GM18858 (cell line): ENCODE data around the gene WNT5A.

Experiments
- ATAC-seq: cut with Tn5 transposase; IDR thresholded peaks from one replicate; pipeline ENCODE4 v1.9.1; 2021; ENCODE audit not compliant: unreplicated experiment

WNT5A gene

DNA sequence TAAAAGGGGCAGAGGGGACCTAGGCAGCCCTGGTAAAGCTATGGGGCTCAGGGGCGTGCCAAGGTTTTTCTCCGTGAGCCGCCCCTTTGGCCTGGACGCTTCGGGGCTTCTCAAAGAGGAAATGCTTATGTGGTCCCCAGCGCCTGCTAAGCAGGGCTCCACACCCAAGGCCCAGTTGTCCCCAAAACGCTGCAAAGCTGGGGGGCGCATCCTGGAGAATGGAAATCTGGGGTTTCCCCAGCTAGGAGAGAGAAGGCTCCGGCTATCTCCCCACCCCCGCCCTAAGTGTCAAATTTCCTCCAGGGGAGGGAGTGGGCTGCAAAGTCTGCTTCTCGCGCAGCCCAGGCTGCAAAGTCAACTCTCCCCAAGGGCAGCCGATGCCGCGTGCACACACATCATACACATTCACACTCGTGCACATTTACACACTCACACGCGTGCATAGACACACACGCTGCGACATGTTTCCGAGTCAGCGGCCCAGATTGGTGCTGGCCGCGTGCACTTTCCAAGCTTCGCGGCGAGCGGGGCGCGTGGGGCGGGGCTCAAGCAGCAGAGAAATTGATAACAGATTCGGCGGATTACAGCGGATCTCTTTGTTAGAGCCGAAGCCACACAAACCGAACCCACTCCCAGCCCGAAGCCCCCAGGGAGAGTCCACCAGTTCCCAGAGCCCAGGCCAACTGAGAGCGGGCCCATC lies 4.5 kb downstream of the WNT5A start:
- no peak for ATAC-seq

DNA sequence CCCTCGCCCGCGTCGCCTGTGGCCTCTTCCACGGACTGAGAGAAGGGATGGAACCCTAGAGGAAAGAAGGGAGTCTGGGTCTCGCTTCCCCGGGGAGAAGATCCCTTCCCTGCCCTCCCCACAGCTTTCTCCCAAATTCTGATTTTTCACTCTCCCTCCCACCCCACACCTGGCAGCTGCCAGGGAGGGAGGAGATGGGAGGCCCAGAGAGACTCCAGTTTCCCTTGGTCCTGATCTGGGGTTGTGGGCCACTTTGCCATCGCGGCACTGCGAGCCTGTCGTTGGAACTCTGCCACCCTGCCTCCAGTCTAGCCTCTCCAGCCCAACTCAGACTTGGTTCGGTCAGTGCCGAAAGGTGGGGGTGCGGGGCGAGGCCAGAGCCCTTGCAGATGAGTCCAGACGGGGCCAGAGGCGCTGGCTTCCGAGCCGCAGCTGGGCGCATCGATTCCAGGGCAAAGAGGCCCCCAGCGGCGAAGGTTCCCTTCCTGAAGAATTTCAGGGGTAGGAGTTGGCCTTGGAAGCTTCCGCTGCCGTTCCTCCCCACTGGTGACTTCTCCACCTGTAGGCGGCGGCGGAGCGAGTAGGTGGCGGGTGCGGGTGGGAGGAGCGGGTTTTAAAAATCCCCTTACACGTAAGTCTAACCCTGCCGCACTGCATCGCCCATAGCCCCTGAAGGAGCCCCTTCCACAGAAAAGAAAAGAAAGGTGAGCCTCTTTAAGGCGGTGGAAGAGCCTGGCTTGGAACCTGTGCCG lies 5.2 kb downstream of the WNT5A start:
- ATAC-seq, result no peak

DNA sequence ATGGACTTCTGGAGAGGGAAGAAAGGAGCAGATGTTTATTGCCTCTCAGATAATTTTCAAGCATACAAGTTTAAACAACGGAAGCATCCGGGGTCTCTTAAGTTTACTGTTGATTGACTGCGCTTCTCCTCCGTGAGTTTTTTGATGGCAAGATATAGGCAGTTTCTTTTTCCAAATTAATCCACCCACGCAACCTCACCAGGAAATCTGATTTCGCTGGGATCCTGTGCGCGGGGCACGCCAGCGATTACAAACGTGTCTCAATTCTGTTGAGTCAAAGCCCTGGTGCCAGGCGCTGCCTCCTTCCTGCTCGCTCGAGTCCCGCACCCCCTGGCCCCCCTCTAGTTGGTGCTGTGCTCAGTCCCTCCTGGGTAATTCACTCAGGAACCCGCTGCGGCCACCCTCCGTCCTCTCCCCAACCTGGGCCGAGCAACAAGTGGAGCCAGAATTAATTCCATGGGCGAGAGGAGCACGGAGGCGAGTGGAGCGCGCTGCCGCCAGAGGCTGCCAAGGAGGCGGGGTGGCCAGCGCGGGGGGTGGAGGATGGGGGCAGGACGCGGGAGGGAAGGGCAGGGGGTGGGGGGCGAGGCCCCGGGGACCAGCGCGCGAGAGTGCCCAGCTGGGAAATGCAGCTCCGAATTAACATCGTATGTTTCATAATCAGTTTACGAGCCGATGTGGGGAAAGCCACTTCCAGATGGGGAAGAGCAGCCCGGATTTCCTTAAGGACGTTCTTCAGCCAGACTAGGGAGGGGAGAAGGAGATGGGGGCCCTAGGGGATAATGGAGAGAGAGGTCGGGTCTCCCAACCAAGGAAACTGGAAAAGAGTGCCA lies 6.0 kb downstream of the WNT5A start:
- ATAC-seq, result no peak

DNA sequence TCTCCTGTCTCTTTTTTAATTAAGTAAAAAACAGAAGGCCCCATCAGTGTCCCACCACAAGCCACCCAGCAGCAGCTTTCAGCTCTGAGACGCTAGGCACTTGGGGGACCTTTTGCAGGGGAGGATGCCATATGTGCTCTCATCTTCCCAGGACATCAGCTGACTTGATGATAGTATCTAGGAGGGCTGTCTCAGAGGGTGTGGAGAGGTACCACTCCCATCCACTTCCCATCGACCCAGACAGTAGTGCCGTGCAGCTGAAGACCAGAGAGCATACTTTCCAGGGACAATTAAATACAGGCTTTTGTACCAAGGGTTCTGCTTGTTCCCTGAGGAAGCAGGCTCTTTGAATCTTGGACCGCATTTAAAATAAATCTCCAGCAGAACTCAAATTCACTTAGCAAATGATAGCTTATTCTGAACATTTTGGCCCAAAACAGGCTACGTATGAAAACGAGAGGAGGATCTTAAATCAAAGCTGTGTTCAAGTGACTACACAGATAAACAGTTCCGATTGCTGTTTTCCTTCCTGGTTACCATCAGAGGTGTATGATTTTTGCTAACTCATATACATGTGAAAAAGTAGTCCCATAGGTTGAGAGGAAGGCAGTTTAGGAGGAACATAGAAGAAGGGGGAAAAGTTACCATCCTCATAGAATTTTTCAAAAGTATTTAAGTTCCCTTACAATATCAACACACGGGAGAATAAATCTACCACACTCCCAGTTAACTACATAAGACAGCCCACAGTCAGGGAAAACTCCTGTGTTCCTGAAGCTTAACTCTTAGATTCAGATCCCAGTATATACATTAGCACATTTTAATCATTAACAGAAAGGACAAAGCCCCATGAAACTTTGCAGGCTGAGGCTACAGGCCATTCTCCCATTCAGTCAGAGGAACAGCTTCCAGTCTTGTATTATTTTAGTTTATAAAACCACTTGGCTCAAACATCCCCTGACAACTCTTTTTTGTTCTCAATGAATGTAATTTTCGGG lies 9.5 kb downstream of the WNT5A start:
- no peak for ATAC-seq

DNA sequence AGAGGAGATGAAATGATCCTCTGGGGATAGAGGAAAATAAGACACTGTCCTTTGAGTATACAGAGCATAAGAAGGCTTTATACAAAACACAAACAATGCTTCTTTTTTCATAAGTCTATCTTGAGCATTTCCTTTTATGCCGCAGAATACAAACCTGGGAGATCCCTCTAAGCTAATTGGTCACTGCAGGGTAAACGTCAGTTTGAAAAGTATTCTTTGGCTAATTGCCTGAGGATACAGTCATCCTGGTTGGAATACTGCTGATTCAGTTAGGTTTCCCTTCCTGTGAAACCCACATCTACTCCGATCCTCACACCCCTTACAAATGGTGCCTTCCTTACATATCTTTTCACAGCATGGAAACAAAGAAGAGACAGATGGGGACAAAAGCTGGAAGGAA lies 10.6 kb downstream of the WNT5A start:
- ATAC-seq, result no peak

DNA sequence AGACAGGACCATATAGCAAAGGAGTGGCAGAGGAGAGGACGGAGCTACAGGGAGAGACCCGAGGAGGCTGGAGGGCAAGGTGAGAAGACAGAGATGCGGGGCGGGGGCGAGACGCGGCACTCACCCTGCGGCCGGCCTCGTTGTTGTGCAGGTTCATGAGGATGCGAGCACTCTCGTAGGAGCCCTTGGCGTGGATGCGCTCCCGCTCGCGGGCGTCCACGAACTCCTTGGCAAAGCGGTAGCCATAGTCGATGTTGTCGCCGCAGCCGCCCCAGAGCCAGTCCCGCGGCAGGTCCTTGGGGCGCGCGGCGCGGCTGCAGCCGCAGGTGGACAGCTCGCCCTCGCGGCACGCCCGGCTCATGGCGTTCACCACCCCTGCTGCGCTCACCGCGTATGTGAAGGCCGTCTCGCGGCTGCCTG lies 12.9 kb downstream of the WNT5A start:
- ATAC-seq, result no peak

DNA sequence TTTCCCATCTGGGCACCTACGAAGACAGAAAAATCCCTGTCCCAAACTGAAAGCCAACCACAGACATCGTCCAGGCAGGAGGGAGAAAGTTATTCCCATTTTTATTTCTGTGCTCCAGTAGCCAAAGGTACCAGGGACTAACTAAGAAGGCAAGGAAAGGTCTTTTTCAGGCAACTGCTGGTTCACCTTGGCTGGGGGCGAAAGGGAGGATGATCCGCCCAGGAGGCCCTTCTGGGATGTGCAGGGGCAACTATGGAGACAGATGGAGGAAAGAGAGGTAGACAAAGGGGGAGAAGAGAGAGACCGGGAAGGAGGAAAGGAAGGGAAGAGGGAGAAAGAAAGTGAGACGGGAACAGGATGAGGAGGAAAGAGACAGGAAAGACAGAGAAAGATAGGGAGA lies 13.3 kb downstream of the WNT5A start:
- ATAC-seq, result no peak

DNA sequence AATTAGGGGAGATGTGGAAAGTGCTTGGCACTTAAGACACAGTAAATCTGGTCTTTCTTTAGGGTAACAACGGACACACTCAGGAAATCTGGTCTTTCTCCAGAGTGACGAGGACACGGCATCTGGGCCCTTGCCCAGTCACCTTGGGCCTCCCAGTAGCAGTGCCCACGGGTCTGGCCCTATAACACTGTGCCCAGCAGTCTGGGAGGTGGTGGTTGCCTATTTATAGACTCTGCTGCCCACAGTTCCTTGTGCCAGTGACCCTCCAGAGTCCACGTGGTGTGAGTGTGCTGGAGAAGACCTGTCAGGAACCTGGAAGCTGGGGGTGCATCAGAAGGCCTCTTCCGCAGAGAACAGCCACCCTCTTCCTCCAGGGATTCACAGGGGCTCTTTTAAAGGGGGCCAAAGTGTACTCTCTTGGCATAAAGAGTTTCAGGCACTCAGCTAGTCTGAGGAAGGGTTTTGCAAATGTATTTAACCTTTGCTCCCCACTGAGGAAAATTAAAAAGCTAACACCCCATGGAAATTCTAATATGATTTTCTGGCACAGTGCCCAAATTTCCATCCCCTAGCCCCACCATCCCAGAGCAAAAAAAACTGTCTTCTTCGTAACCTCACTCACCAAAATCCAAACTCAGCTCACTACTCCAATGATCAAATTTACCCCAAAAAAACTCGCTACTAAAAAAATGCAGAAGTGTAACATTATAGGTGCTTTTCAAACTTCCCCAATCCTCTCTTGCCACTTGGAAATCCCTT lies 15.4 kb downstream of the WNT5A start:
- no peak for ATAC-seq

DNA sequence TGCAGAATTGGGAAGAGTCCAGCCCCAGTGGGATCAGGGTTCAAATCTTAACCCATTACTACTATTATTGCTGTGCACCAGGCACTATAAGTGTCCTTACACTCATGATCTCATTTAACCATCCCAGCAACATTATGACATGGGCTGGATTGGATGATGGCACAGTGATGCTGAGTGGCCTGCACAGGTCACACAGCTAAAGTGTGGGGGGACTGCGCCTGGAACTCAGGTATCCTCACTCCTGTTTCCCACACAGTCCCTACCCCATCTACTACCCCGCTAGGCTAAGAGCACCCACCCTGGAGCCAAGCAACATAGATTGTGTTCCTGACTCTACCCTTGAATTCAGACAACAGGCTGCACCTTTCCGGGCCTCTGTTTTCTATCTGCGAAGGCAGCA lies 16.0 kb downstream of the WNT5A start:
- ATAC-seq, result no peak

DNA sequence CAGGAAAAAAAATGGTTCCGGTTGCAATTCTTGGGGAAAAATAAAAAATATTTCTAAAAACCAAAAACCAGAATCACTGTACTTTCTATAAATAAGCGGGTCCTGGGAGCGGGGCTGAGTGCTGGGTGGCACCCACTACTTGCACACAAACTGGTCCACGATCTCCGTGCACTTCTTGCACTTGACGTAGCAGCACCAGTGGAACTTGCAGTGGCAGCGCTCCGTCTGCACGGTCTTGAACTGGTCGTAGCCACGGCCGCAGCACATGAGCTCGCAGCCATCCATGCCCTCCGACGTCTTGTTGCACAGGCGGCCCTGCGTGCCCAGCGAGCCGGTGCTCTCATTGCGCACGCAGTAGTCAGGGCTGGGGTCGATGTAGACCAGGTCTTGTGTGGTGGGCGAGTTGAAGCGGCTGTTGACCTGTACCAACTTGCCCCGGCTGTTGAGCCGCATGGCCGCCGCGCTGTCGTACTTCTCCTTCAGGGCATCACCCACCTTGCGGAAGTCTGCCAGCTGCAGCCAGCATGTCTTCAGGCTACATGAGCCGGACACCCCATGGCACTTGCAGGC lies 17.1 kb downstream of the WNT5A start:
- ATAC-seq, result no peak

DNA sequence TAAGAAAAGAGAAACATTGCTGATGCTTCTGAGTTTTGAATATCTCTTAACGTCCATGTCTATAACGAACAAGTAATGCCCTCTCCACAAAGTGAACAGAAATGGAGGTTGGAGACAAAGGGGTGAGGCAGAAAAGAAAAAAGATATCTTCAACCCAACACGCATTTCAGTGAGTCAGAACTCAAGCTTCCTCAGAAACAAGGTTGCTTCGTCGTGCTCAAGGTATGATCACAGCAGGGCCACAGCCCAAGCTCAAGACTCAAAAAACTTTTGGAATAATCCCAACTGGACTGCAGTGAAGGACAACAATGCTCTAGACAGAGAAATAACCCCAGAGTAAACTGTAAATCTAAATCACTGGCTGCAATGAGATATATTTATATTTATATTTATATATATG lies 18.9 kb downstream of the WNT5A start:
- no peak for ATAC-seq

DNA sequence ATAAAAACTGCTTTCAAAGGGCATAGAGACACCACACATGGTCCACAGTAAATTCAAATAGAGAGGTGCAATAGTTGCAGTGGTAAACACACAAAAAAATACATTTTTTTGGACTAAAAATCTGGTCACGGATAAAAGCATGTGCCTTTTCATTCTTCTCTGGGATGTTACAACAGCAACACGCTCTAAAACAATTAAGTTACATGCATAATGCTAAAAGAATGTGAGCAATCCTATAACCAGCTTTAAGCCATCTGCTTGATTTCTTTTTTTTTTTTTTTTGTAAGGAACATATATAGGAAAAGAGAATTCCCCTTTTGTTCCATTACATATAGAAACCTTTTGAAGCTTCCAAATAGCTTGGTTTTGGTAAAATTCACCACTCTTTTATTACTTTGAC lies 20.0 kb downstream of the WNT5A start:
- ATAC-seq, result no peak

DNA sequence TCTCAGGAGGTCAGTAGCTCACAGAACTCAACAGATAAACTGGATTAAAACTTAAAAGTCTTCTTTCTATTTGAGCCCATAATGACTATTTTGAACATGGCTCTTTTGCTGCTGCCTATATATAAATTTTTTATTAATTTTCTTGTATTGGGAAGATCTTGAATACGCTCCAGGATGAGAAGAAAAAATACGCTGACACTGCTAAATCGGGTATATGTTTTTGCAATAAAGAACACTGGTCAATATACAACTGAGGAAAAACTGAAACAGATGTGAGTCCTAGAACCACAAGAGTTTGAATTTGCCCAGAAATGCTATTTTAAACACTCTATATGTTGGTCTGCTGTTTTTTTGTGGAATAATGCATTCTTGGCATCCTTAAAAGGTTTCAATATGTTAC lies 20.6 kb downstream of the WNT5A start:
- ATAC-seq, result no peak

DNA sequence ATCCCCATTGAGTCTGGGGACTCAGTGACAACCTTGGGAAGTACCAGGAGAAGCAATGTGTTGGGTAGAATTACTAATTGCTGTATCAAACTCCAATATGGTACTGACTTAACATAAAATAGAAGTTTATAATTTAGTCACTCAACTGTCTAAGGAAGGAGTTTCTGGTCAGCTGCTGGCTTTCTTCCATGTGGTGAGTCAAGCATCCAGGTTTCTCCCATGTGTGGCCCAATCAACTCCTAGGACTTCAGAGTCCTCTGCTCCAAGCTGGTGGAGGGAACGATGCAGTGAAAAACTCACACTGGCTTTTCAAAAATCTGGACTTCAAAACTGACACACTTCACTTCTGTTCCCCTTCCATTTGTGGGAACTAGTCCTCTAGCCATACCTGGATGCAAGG lies 25.2 kb downstream of the WNT5A start:
- no peak for ATAC-seq

DNA sequence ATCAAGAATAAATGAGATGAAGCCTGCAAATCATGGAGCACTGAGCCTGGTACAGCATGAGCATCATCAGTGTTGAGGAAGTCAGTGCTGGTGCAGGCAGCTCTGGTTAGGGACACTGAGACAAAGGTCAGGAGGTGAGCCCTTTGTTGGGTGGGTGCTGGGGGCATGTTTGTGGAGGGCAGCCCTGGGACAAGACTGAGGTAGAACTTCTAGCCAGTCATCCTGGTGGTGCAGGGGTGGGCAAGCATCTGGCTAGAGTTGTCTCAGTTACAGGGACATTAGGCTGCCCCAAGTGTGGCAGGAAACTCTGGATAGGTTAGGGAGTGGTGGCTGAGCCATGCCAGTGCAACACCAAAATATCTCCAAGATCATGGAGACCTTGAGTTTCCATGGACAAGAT lies 27.3 kb downstream of the WNT5A start:
- no peak for ATAC-seq

DNA sequence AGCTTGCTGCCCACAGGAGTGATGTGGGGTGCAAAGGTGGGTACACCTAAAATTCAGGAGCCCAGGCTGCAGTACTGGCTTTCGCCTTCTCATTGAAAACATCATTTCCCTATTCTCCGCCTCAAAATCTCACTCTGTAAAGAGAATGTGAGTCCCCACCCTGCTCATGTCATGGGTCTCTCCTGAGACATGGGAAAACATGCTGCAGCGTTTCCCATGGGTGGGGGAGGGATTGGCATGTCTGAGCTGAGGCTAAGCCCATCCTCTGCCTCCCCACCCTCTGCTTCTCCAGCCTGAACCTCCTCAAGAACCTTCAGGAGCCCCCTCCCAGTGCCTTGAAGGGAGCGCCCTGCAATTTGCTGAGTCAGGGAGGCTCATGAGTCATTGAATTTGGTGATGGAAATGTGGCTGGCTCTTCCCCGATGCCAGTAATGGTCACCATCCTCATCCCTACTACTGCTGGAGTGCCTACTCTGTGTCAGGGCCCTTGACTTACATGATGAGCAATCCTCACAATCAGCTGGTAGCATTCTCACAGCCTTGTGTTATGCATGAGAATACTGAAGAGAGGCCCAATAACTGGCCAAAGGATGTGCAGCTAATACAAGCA lies 28.8 kb downstream of the WNT5A start:
- no peak for ATAC-seq

DNA sequence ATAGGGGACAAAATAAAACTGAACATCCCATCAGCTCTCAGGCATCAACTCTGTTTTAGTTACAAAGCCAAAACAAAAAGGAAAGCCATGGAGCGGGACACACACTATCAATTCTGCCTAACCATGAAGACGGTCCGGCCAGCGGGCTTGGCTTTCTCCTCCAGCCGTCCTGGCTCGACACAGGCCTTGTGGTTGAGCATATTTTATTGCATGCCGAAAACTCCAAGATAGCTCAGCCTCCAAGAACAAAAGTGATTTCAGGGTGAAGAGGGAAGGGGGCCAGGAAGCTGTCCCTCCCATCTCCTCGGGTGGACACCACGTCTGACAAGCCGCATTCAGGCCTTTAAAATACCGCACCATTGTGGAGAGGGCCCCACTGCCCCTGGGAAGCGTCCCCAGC lies 31.2 kb downstream of the WNT5A start:
- ATAC-seq, result no peak

DNA sequence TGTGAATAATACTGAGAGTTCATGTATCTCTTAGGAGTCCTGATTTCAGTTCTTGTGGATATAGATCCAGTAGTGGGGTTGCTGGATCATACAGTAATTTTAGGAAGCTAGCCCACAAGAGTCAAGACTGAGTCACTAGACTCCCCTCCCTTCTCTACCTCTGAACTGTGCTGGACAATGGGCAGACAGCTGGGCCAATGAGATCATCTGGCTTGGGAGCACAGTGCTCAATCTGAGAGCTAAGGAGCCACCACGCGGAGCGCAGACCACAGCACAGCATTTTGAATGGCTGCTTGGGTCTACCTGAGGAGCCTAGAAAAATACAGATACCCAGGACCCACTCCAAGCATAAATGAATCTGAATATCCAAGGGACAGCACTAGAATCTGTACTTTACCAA lies 32.5 kb downstream of the WNT5A start:
- ATAC-seq, result no peak

DNA sequence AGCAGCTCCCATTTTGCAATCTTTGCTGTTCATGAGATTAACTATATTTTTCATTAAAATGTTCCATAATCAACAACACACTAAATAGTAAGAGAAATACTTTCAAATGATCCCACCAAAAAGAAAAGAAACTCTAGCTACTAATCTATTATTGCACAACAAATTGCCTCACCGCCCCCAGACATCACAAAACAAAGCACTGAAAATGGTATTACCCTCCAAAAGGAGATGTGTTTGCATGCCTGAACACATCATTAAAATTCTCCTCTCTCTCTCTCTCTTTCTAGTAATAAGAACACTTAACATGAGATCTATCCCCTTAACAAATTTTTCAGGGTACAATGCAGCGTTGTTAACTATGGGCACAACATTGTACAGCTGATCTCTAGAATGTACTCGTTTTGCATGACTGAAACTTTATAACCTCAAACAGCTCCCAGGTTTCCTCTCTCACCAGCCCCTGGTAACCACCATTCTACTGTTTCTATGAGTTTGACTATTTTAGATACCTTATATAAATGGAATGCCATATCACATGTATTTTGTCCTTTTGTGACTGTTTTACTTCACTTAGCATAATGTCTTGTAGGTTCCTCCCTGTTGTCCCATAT lies 33.1 kb downstream of the WNT5A start:
- no peak for ATAC-seq
